ENCODE measurements around the gene MRPL1.

- TF ChIP-seq, protein P1, sequence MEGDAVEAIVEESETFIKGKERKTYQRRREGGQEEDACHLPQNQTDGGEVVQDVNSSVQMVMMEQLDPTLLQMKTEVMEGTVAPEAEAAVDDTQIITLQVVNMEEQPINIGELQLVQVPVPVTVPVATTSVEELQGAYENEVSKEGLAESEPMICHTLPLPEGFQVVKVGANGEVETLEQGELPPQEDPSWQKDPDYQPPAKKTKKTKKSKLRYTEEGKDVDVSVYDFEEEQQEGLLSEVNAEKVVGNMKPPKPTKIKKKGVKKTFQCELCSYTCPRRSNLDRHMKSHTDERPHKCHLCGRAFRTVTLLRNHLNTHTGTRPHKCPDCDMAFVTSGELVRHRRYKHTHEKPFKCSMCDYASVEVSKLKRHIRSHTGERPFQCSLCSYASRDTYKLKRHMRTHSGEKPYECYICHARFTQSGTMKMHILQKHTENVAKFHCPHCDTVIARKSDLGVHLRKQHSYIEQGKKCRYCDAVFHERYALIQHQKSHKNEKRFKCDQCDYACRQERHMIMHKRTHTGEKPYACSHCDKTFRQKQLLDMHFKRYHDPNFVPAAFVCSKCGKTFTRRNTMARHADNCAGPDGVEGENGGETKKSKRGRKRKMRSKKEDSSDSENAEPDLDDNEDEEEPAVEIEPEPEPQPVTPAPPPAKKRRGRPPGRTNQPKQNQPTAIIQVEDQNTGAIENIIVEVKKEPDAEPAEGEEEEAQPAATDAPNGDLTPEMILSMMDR (IDR thresholded peaks at IDR 0.05) = peak in 1 of 3 donors; percentile 37
- no peak for TF ChIP-seq POLR2A (IDR thresholded peaks at IDR 0.05)
- no peak for TF ChIP-seq POLR2AphosphoS5 (IDR thresholded peaks at IDR 0.05)
These were observed 131.6 kb downstream of the MRPL1 start for GRCh38 chr4:77994194-77994721.

Measured in breast epithelium (tissue), 3 donors.